ENCODE measurements around the gene SPSB3. TPM values are rescaled to one million over a fixed set of nuclear protein-coding genes. Genes with fewer than 3 reads are reported as not detected.

The SPSB3 gene
- total and polyA plus RNA-seq, 2 of the 13 experiments (the other 11 are each of a cell fraction or from before 2014, with no cell fraction given): 13.2 to 21.9 TPM

- TF ChIP-seq ZNF20 (CRISPR knock-in tag; IDR thresholded peaks at IDR 0.05) (no peak), ZNF441 (CRISPR knock-in tag; IDR thresholded peaks at IDR 0.05; ENCODE audit: borderline replicate concordance) (peak; percentile 45; the same call in 1 of the 2 replicates), KDM4B (CRISPR knock-in tag; IDR thresholded peaks at IDR 0.05) (peak; percentile 51; the same call in 1 of the 2 replicates), HDAC1 (CRISPR knock-in tag; IDR thresholded peaks at IDR 0.05) (peak; percentile 64; the same call in 1 of the 2 replicates), HIVEP1 (CRISPR knock-in tag; IDR thresholded peaks at IDR 0.05) (peak; percentile 53; the same call in 1 of the 2 replicates), ZNF552 (CRISPR knock-in tag; IDR thresholded peaks at IDR 0.05; ENCODE audit: borderline replicate concordance) (no peak), THRA (CRISPR knock-in tag; IDR thresholded peaks at IDR 0.05; ENCODE audit: borderline replicate concordance) (peak; percentile 66; the same call in 1 of the 2 replicates), ZNF143 (CRISPR knock-in tag; IDR thresholded peaks at IDR 0.05) (no peak), PAXIP1 (CRISPR knock-in tag; conservative IDR thresholded peaks at IDR 0.05) (peak; percentile 84), NFKB2 (CRISPR knock-in tag; IDR thresholded peaks at IDR 0.05; ENCODE audit: borderline replicate concordance) (peak; percentile 60; the same call in 1 of the 2 replicates), ZSCAN25 (CRISPR knock-in tag; IDR thresholded peaks at IDR 0.05) (no peak), PAF1 (CRISPR knock-in tag; IDR thresholded peaks at IDR 0.05) (no peak), MXD4 (CRISPR knock-in tag; IDR thresholded peaks at IDR 0.05) (peak; percentile 56; the same call in 1 of the 2 replicates), HMGXB3 (CRISPR knock-in tag; IDR thresholded peaks at IDR 0.05; ENCODE audit: borderline replicate concordance) (0 out of 2 replicates have a peak, but pooled peaks have one; percentile 31)
- TF ChIP-seq, protein P1, sequence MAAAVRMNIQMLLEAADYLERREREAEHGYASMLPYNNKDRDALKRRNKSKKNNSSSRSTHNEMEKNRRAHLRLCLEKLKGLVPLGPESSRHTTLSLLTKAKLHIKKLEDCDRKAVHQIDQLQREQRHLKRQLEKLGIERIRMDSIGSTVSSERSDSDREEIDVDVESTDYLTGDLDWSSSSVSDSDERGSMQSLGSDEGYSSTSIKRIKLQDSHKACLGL (CRISPR knock-in tag; IDR thresholded peaks at IDR 0.05): peak; percentile 25; the same call in 1 of the 2 replicates
- TF ChIP-seq, protein P2, sequence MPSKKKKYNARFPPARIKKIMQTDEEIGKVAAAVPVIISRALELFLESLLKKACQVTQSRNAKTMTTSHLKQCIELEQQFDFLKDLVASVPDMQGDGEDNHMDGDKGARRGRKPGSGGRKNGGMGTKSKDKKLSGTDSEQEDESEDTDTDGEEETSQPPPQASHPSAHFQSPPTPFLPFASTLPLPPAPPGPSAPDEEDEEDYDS (CRISPR knock-in tag; IDR thresholded peaks at IDR 0.05): peak; percentile 30; the same call in 1 of the 2 replicates
- TF ChIP-seq, protein P3, sequence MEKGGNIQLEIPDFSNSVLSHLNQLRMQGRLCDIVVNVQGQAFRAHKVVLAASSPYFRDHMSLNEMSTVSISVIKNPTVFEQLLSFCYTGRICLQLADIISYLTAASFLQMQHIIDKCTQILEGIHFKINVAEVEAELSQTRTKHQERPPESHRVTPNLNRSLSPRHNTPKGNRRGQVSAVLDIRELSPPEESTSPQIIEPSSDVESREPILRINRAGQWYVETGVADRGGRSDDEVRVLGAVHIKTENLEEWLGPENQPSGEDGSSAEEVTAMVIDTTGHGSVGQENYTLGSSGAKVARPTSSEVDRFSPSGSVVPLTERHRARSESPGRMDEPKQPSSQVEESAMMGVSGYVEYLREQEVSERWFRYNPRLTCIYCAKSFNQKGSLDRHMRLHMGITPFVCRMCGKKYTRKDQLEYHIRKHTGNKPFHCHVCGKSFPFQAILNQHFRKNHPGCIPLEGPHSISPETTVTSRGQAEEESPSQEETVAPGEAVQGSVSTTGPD (CRISPR knock-in tag; IDR thresholded peaks at IDR 0.05): peak; percentile 87
Measured at GRCh38 chr16:1794221-1794871, 12.0 kb upstream of the SPSB3 start (continued).

All from HepG2 (cell line).